HUES64 (cell line): Measurements from ENCODE around the gene SFXN1.

Experiments used
- H3K27ac ChIP-seq: 2 replicates; pipeline ENCODE4 v1.7.0; 2013; ENCODE audit warnings: low read depth, low read length, inconsistent platforms
- H3K27me3 ChIP-seq: 2 replicates; pipeline ENCODE4 v1.6.1; 2013; ENCODE audit warnings: mild to moderate bottlenecking, low read length; ENCODE audit not compliant: insufficient read depth
- H3K36me3 ChIP-seq: 2 replicates; pipeline ENCODE4 v1.6.1; 2013; ENCODE audit warnings: mild to moderate bottlenecking, low read length; ENCODE audit not compliant: insufficient read depth
- H3K4me1 ChIP-seq: 2 replicates; pipeline ENCODE4 v1.6.1; 2013; ENCODE audit warnings: mild to moderate bottlenecking, low read length, moderate library complexity; ENCODE audit not compliant: insufficient read depth
- H3K4me3 ChIP-seq: 2 replicates; pipeline ENCODE4 v1.5.1; 2013; ENCODE audit warnings: mild to moderate bottlenecking, low read length, moderate library complexity
- H3K9ac ChIP-seq: 2 replicates; pipeline ENCODE4 v1.6.1; 2013; ENCODE audit warnings: mild to moderate bottlenecking, low read depth, low read length
- H3K9me3 ChIP-seq: 2 replicates; pipeline ENCODE4 v1.6.1; 2013; ENCODE audit warnings: low read depth, low read length; ENCODE audit not compliant: insufficient read depth
- WGBS: fragments of 150-250, 120-280 bp; methylation state at CpG from one replicate; pipeline ENCODE4 v1.1.7; 2013; ENCODE audit warnings: missing lambda C conversion rate; 5-methylcytosine and 5-hydroxymethylcytosine counted together

SFXN1 gene

GRCh38 chr5:175576096-175576495 lies 97.7 kb downstream of the SFXN1 start:
- Histone ChIP-seq H3K36me3 (no peaks in the 10 kb centered on the region), H3K4me1 (peaks cover 14% of the 10 kb centered on the region), H3K9me3 (no peaks in the 10 kb centered on the region), H3K4me3 (no peak overlapping the region), H3K27ac (no peak overlapping the region), H3K9ac (no peak overlapping the region), H3K27me3 (0 out of 2 replicates have a peak, but pooled peaks cover 5% of the 10 kb centered on the region)
- 95% methylated on average over 7 of the region's 7 CpGs for WGBS

DNA sequence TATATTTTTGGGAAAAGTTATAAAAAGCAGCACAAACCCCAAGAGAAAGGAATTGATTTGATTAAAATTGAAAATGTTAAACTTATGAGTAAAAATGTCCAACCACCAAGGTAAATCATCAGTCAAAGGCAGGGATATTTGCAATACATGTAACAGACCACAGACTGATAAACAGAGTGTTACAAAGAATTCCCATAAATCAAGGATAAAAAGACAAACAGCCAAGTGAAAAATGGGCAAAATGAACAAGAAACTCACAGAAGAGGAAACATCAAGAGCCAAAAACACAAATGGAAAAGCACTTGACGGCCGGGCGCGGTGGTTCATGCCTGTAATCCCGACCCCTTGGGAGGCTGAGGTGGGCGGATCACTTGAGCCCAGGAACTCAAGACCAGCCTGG lies 98.2 kb downstream of the SFXN1 start:
- no peak overlapping the region for H3K9ac ChIP-seq
- H3K9me3 ChIP-seq = no peaks in the 10 kb centered on the region

More for the DNA sequence above, 98.2 kb downstream of the SFXN1 start:
- Histone ChIP-seq H3K4me1 (peaks cover 14% of the 10 kb centered on the region), H3K4me3 (no peak overlapping the region), H3K27ac (no peak overlapping the region), H3K27me3 (0 out of 2 replicates have a peak, but pooled peaks cover 5% of the 10 kb centered on the region), H3K36me3 (no peaks in the 10 kb centered on the region)
- WGBS = 96% methylated on average over 6 of the region's 6 CpGs
